Stimulated activated CD8-positive, alpha-beta memory T cell treated with anti-CD3 and anti-CD28 coated beads, Interleukin-12 subunit alpha, Interleukin-12 subunit beta, amount 100 ng/mL, for 24 hours (primary cell): ENCODE results near the gene PTK7.

ENCODE experiments used
- DNase-seq: peaks from one replicate; pipeline ENCODE4 v3.0.0-alpha.2; 2020; ENCODE audit errors: extremely low read depth

The PTK7 gene

DNA sequence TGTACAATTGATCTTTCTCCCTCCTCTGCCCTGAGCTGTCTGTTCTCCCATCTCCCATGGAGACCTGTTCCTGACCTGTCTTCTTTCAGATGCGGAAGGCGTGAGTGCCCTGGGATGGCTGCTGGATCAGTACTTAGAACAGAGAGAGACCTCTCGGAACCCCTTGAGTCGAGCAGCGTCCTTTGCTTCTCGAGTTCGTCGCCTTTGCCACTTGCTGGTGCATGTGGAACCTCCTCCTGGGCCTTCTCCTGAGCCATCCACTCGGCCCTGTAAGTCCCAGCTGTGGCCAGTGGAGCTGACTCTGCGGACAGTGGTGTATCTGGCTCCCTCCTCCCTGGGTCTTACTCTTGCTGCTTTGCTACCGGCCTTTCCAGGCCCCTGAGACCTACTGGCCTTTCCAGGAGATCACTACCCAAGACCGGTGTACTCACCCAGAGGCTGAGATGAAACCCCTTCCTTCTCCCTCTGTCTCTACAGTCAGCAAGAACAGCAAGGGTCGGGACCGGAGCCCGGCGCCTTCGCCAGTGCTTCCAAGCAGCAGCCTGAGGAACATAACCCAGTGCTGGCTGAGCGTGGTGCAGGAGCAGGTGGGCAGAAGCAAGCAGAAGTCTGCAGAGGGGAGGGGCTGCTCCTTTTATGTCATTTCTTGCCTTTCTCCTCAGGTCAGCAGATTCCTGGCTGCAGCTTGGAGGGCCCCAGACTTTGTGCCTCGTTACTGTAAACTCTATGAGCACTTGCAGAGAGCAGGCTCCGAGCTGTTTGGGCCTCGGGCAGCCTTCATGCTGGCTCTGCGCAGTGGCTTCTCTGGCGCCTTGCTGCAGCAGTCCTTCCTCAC lies 128.4 kb downstream of the PTK7 start:
- DNase-seq = no peak

DNA sequence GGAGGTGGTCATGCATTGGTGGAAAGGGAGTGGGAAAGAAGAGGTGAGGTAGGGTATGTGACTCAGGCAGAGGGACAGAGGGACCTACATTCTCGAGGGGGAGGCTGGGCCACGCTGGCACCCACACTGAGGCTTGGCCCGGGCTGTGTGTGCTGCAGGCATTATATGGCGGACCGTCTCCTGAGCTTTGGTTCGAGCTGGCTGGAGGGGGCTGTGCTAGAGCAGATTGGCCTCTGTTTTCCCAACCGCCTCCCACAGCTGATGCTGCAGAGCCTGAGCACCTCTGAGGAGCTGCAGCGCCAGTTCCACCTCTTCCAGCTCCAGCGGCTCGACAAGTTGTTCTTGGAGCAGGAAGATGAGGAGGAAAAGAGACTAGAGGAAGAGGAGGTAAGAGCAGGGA lies 129.7 kb downstream of the PTK7 start:
- no peak for DNase-seq

GRCh38 chr6:43207286-43207685 lies 131.2 kb downstream of the PTK7 start:
- no peak for DNase-seq
